ENCODE measurements around the gene LRRC72. TPM values are rescaled to one million over a fixed set of nuclear protein-coding genes. Genes with fewer than 3 reads are reported as not detected.

Gene LRRC72
- total RNA-seq, 1 experiment from 2014 or later, result not detected

DNA sequence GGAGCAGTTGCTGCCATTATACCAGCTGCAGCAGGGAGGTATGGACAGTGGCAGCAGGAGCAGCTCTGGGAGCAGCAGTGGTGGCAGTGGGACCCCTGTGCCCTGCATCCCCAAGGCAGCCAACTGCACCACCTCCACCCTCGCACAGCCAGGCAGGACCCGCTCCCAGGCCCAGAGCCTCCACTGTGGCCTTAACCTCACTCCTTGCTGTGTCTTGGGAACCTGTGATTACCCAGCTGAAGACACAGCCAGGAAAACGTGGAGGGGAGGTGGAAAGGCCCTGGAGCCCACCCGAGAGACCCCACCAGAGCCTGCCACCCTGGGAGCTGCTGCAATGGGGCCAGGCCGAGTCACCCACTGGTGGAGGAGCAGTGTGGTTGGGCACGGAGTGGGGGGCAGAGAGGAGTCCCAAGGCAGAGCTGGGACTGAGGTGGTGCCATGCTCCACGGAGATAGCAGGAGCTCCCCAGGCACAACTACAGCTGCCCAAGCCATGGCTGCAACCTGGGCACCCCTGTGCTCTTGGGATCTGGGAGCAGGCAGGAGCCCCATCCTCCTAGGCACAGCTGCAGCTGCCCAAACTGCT is 20.4 kb downstream of the LRRC72 start:
- Mint-ChIP-seq H3K4me1 (ENCODE audit: insufficient read depth, unreplicated experiment) (no peaks in the 10 kb centered on the region), H3K4me3 (ENCODE audit: unreplicated experiment) (no peak overlapping the region), H3K27me3 (ENCODE audit: insufficient read depth, unreplicated experiment) (peaks cover 19% of the 10 kb centered on the region), H3K9me3 (ENCODE audit: unreplicated experiment) (no peaks in the 10 kb centered on the region), H3K36me3 (ENCODE audit: insufficient read depth, unreplicated experiment) (no peaks in the 10 kb centered on the region), H3K27ac (ENCODE audit: low read depth, unreplicated experiment) (no peak overlapping the region)
- intact Hi-C loops (cut with micrococcal nuclease), result no loop called here
- no TSS peak for BruUV-seq (replicated peaks)
- ChIA-PET CTCF (interaction anchor here (6.0 kb wide), 1 partner anchor 18 kb away, joined by 34 read pairs; no protein-coding TSS in a partner anchor), POLR2A (no interaction called here)
- no peak for DNase-seq (ENCODE audit: unreplicated experiment)
- TF ChIP-seq, protein P1, sequence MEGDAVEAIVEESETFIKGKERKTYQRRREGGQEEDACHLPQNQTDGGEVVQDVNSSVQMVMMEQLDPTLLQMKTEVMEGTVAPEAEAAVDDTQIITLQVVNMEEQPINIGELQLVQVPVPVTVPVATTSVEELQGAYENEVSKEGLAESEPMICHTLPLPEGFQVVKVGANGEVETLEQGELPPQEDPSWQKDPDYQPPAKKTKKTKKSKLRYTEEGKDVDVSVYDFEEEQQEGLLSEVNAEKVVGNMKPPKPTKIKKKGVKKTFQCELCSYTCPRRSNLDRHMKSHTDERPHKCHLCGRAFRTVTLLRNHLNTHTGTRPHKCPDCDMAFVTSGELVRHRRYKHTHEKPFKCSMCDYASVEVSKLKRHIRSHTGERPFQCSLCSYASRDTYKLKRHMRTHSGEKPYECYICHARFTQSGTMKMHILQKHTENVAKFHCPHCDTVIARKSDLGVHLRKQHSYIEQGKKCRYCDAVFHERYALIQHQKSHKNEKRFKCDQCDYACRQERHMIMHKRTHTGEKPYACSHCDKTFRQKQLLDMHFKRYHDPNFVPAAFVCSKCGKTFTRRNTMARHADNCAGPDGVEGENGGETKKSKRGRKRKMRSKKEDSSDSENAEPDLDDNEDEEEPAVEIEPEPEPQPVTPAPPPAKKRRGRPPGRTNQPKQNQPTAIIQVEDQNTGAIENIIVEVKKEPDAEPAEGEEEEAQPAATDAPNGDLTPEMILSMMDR (IDR thresholded peaks at IDR 0.05; ENCODE audit: unreplicated experiment), result no peak

DNA sequence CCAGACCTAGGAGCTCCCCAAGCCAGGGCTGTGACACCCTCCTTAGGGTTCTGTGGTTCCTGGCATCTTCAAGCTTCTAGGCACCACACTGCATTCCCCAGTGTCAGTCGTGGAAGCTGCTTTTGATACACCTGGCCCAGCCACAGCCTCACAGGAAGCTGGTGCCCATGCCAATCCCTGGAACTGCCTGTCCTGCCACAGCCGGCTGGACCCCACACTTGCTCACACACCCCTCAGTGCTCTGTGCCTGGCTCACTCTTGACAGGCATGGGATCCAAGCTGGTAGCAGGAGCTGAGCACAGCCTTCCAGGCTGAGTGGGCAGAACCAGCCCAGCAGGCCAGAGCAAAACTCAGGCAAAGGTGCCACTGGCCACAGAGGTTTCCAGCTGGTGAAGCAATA is 21.8 kb downstream of the LRRC72 start:
- POLR2A ChIA-PET, result no interaction called here
- Mint-ChIP-seq H3K4me3 (ENCODE audit: unreplicated experiment) (no peak overlapping the region), H3K4me1 (ENCODE audit: insufficient read depth, unreplicated experiment) (no peaks in the 10 kb centered on the region), H3K27me3 (ENCODE audit: insufficient read depth, unreplicated experiment) (peaks cover 22% of the 10 kb centered on the region), H3K27ac (ENCODE audit: low read depth, unreplicated experiment) (no peak overlapping the region), H3K9me3 (ENCODE audit: unreplicated experiment) (no peaks in the 10 kb centered on the region), H3K36me3 (ENCODE audit: insufficient read depth, unreplicated experiment) (no peaks in the 10 kb centered on the region)
- CTCF ChIA-PET, result interaction anchor here (0.6 to 6.0 kb wide), 2 partner anchors 17 to 475 kb away, joined by 3 to 34 read pairs; no protein-coding TSS in a partner anchor
- no peak for DNase-seq (ENCODE audit: unreplicated experiment)
- TF ChIP-seq, protein P1 (IDR thresholded peaks at IDR 0.05; ENCODE audit: unreplicated experiment), result no peak
- intact Hi-C loops (cut with micrococcal nuclease), result no loop called here
- no TSS peak for BruUV-seq (replicated peaks)

DNA sequence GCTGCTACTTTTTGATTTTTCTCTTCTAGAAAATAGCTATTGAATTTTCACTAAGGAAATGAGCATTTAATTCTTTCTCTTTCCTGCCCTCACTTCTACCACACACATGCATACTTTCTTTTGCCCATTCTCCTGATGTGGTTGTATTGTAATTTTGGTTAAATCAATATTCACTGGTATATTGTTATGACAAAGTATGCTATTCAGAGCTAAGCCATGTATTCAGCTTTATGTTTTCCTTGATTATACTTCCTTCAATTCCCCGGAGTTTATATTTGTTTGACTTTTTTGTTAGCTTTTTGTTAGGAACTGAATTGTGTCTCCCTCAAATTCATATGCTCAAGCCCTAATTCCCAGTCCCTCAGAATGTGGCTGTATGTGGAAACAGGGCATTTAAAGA is 24.0 kb downstream of the LRRC72 start:
- intact Hi-C loops (cut with micrococcal nuclease), result no loop called here
- ChIA-PET POLR2A (interaction anchor here (1.2 kb wide), 1 partner anchor 10 kb away, joined by 3 read pairs; no protein-coding TSS in a partner anchor), CTCF (interaction anchor here (0.8 to 6.0 kb wide), 3 partner anchors 8 to 118 kb away, joined by 3 to 34 read pairs (median 3); no protein-coding TSS in a partner anchor)
- Mint-ChIP-seq H3K4me1 (ENCODE audit: insufficient read depth, unreplicated experiment) (no peaks in the 10 kb centered on the region), H3K4me3 (ENCODE audit: unreplicated experiment) (no peak overlapping the region), H3K9me3 (ENCODE audit: unreplicated experiment) (no peaks in the 10 kb centered on the region), H3K27ac (ENCODE audit: low read depth, unreplicated experiment) (no peak overlapping the region), H3K27me3 (ENCODE audit: insufficient read depth, unreplicated experiment) (peaks cover 22% of the 10 kb centered on the region), H3K36me3 (ENCODE audit: insufficient read depth, unreplicated experiment) (no peaks in the 10 kb centered on the region)
- TF ChIP-seq, protein P1 (IDR thresholded peaks at IDR 0.05; ENCODE audit: unreplicated experiment), result no peak
- DNase-seq (ENCODE audit: unreplicated experiment), result no peak
- no TSS peak for BruUV-seq (replicated peaks)

DNA sequence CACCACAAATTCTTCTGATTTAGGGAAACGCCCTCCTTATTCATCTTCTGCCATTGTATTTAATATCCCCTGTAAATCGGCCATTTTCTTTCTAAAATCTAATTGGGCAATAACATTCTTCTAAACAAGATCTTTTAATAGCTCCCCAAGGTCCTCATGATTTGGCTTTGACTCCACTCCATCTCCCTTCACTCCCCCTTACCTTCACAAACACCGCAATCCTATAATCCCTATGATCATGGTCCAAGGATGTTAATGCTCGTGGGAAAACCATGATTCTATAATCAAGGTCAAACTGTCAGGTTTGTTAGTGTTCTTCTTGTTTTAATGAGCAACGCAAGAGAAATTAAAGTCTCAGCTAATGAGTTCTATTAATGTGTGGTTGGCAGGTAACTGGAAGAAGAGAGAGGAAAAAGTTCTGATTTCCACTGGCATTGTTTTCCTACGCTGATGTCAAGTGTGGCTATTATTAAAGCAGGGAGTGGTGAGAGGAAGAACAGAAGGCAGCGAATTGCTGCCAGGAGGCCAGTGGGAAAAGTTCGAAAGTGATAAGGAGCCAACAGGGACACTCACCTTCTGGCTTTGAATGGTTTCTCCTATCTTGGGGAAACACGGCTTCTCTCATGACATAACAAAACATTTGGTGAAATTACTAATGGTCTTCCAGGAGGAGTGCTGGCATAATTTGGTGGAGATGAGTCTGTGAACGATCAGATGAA is 28.1 kb downstream of the LRRC72 start:
- TF ChIP-seq, protein P1 (IDR thresholded peaks at IDR 0.05; ENCODE audit: unreplicated experiment), result no peak
- H3K9me3 Mint-ChIP-seq (ENCODE audit: unreplicated experiment), result no peaks in the 10 kb centered on the region
- no peaks in the 10 kb centered on the region for H3K4me1 Mint-ChIP-seq (ENCODE audit: insufficient read depth, unreplicated experiment)
- no peaks in the 10 kb centered on the region for H3K36me3 Mint-ChIP-seq (ENCODE audit: insufficient read depth, unreplicated experiment)
- no peak overlapping the region for H3K4me3 Mint-ChIP-seq (ENCODE audit: unreplicated experiment)
- intact Hi-C loops (cut with micrococcal nuclease), result no loop called here
- no peak overlapping the region for H3K27ac Mint-ChIP-seq (ENCODE audit: low read depth, unreplicated experiment)
- DNase-seq (ENCODE audit: unreplicated experiment), result no peak
- H3K27me3 Mint-ChIP-seq (ENCODE audit: insufficient read depth, unreplicated experiment), result peaks cover 22% of the 10 kb centered on the region
- ChIA-PET POLR2A (no interaction called here), CTCF (interaction anchor here (0.7 to 2.9 kb wide), 3 partner anchors 11 to 844 kb away, joined by 3 to 21 read pairs (median 4); no protein-coding TSS in a partner anchor)
- BruUV-seq (replicated peaks), result no TSS peak

Measured in MCF 10A (cell line).